ENCODE results near the gene MKNK2.

The MKNK2 gene

DNA sequence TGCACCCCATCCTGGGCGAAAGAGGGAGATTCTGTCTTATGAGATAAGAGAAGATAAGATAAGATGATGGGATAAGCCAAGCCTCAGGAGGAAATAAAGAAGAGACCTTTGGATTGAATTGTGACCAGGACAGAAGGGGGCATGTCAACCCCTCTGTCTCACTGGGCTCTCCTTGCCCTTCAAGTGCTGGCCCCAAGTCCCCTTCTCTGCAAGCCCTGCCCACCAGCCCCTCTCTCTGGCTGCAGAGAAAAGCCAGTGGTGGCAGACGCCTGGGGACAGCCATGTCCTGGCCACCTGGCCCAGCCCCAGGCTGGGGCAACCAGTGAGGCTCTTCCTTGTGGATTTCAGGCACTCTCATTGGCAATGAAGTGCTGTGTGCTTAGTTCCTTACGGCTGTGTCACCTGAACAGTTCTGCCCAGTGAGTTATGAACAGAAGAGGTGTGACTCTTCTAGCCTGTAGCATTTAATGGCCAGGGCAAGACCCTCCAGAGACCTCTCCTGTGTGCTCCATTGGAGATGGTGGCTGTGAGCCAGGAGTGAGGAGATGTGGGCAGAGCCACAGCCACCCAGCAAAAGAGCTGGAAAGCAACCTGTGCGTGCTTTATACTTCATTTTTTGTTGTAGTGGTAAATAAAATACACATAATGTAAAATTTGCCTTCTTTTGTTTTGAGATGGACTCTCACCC, 29.4 kb downstream of the MKNK2 start:
- DNase-seq: no peak

DNA sequence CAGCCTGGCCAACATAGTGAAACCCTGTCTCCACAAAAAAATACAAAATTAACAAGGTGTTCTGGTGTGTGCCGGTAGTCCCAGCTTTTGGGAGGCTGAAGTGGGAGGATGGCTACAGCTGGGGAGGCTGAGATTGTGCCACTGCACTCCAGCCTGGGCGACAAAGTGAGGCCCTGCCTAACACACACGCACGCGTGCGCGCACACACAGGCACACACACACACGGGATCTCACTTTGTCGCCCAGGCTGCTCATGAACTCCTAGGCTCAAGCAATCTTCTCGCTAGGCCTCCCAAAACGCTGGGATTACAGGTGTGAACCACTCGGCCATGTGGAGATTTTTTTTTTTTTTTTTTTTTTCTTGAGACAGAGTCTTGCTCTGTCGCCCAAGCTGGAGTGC, 32.3 kb downstream of the MKNK2 start:
- no peak for DNase-seq

DNA sequence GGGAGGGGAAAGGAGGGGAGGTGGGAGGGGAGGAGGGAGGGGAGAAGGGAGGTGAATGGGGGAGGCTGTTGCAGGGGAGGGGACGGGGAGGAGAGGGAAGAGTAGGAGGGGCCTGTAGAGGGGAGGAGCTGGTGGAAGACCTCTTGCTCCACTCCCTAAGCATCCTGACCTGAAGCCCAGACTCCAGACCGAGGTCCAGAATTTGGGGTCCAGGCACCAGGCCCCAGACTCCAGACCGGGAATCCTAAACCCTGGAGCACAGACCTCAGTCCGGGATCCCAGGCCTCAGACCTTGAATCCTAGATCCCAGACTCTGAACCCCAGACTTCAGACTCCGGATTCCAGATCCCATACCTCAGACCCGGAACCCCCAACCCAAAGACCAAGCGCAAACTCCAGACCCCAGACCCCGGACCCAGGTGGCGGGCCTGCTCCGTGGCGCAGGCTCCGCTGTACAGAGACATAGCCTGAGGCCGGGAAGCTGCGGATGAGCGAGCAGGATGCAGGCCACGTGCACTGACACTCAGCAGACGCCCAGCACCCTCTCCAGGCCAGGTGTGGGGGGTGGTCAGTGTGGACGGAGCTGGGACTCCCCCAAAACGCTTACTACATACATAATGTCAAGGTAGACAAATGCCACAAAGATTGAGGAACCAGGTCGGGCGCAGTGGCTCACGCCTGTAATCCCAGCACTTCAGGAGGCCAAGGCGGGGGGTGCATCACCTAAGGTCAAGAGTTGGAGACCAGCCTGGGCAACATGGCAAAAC, 34.8 kb downstream of the MKNK2 start:
- peak; percentile 7 for DNase-seq

DNA sequence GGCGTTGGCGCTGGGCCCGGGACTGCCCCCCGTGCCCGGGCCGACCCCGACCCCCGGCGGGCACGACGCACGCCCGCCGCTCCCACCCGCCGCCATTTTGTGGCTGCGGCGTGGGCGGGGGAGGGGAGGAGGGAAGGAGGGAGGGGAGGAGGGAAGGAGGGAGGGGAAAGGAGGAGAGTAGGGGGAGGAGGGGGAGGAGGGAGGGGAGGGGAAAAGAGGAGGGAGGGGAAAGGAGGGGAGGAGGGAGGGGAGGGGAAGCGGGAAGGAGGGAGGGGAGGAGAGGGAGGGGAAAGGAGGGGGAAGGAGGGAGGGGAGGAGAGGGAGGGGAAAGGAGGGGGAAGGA, 35.5 kb downstream of the MKNK2 start, which contains the start of gene BTBD2:
Gene BTBD2, minus strand, starts transcription at position 107 of the 343 bp plus-strand sequence. Its CDS starts 11 bp downstream, at position 96.
- no peak for DNase-seq

DNA sequence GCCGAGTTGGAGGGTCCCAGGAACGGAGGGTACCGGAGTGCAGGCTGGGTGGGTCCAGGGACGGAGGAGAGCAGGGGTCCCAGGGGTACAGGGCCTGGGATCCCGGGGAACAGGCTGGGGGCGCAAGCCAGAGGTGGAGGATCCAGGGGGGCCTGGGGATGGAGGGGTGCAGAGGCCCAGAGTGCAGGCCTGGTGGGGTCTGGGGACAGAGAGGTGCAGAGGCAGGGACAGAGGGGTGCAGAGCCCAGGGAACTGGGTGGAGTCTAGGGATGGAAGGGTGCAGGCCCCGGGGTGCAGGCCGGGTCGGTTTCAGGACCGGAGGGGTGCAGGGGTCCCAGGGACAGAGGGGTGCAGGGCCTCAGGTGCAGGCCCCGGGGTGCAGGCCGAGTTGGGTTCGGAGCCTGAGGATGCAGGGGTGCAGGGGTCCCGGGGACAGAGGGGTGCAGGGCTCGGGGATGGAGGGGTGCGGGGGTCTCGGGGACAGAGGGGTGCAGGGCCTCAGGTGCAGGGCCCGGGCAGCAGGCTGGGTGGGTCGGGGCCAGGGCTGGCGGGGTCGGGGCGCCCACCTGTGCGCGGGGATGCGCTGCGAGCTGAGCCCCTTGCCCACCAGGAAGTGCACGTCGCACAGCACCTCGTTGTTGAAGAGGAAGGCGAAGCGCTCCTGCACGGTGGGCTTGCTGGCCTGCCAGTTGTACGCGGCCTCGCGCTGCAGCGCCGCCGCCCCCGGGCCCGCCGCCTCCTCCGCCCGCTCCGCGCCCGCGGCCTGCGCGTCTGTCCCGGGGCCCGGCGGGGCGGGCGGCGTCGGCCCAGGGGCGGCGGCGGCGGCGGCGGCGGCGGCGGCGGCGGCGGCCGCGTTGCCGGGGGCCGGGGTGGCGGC, 36.1 kb downstream of the MKNK2 start:
- no peak for DNase-seq

DNA sequence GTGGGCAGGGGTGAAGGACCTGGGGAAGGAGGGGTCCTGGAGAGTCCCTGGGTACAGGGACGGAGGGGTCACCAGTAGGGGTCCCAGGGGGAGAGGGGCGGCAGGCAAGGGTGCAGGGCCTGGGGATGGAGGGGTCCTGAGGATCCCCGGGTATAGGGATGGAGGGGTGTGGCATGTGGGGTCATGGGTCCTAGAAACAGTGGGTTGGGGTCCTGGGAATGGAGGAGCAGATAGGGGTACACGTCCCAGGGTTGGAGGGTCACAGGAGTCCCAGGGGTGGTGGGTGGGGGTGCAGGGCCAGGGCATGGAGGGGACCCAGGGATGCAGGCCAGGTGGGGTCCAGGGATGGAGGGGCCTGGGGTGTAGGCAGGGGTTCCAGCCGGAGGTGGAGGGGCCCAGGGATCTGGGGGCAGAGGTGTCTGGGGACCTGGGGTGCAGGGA, 36.9 kb downstream of the MKNK2 start:
- DNase-seq: no peak

DNA sequence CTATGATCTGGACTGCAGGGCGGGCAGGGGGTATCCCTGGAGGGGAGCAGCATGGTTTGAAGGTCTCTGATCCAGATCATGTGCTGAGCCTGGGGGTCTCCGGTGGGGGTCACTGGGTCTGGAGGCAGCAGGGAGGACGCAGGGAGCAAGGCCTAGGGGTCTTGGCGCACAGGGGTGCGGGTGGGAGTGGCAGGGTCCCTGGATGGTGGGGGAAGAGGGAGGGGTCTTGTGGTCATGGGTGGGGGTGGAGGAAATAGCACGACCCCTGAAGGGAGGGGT, 37.4 kb downstream of the MKNK2 start:
- DNase-seq: no peak

DNA sequence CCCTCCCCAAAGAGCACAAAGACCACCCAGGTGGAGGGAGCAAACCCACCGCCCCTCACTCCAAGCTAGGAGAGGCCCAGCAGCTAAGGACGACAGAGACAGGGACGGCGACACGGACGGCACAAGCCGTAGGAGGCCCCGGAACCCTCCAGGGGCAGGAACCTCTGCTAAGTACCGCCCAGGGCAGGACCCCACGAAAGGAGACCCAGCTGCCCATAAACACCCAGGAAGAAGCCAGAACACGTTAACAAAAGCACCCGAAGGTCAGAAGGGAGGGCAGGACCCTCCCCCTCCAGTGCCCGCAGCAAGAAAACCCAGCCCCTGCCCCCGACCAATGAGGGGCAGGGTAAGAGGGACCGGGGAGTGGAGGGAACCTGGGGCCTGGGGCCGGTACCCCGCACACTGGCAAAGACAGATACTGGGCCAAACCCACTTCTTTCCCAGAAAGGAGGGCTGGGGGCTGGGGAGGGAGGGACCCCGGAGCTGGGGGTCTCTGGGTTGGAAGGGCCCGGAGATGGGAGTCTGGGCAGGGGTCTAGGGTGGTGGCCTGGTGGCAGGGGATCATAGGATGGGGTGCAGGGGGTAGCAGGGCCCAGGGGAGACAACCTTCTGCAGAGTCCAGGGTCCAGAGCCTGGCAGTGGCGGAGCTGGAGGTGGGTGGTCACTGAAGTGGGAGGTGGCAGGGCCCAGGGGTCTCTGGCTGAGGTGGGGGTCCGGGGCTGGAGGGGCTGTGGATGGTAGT, 37.9 kb downstream of the MKNK2 start:
- no peak for DNase-seq

DNA sequence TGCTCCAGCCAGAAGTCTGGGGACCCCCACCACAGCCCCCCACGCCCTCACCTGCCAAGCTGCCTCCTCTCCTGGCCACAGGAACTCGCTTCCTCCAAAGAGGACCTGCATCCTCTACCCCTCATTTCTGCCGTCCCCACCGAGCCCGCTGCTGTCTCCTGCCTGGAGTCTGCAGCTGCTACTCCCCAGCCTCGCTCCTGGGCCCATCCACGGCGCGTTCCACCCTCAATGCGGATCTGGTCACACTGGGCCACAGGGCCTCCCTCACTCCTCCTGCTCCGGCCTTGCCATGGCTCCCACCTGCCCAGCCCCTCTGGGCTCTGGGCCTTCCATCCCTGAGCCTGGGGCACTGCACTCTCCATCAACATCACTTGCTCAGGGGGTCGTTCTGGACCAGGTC, 39.9 kb downstream of the MKNK2 start:
- no peak for DNase-seq

DNA sequence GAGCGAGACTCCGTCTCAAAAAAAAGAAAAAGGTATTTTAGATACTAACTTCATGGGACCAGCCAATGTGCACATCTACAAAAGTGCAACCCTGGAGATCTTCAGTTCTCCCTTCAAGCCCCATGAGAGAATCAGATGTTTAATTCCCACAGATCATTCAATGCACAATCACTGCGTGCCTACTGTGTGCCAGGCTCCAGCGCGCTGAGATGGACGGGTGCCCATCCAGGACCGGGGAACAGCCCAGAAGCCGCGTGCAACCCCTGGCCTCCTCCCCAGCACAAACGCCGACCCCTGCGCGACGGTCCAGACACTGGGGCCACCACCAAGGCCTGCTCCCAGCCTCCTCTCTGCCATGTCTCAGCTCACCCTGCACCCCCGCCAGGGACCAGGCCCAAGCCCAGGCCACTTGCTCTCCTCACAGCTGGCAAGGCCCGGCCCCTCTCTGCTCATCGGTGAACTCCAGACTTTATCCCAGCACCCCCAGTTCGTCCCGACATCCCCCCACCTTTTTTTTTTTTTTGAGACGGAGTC, 40.8 kb downstream of the MKNK2 start:
- no peak for DNase-seq

DNA sequence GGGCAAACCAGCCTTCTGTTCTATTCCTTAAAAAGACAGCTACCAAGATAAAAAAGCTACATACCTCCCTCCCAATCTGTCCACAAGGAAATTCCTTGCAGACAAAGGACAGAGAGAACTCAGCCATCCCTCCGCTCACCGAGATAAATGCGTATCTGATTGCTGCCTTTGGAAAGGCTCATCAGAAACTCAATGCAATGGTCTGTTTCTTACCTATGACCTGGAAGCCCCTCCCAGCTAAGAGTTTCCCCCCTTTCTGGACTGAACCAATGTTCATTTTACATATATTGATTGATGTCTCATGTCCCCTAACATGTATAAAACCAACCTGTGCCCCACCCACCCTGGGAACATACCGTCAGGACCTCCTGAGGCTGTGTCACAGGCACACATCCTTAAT, 47.2 kb downstream of the MKNK2 start:
- no peak for DNase-seq

DNA sequence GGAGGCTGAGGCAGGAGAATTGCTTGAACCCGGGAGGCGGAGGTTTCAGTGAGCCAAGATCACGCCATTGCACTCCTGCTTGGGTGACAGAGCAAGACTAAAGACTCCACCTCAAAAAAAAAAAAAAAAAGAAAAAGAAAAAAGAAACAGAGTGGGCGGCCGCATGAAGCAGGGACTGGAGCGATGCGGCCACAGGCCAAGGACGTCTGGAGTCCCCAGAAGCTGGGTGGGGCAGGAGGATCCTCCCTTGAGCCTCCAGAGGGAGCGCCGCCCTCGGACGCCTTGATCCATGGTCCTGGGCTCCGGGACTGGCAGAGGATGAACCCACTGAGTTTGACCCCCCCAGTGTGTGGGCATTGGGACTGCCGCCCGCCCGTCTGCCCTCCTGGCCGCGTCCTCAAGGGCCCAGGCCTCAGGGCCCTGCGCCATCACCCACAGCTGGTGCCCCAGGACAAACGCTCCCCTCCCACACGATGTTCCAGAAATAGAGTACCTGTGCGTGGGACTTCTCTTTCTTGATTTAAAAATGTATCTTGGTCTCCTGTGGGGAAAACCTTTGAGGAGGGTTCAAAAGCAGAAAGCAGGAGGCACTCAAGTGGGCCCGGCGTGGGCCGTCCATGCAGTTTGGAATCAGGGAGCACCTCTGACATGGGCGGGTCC, 51.1 kb downstream of the MKNK2 start:
- no peak for DNase-seq

DNA sequence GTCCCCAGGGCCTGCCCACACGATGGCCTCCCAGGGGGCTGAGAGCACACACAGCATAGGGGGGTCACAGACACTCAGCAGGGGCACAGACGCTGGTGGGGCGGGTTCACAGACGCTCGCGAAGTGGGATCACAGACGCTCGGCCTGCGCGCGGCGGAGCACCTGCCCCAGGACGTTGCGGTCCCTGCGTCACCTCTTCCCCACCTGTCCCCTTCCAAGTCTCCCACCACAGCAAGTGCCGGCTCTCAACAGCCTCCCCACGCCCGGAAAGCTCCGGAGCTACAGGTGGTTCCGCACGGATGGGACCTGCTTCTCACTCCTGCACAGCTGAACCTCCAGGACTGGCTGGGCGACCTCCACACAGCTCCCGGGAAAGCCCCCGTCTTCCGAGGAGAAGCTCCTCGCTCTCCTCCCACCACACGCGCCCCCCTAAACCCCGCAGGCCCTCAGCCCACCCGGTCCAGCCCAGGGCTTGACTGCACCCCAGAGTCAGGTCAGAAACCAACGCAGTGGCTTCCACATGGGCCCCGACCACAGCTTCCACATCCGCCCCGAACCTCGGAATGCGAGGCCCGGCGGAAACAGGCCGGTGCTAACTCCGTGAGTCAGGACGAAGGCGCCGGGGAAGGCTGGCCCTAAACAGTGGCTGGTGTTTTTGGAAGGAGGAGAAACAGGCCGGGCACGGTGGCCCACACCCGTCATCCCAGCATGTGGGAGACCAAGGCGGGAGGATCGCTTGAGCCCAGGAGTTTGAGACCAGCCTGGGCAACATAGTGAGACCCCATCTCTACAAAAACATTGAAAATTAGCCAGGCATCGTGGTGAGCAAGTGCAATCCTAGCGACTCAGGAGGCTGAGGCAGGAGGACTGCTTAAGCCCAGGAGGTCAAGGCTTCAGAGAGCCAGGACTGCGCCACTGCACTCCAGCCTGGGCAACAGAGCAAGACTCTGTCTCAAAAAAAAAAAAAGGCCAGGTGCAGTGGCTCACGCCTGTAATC, 52.0 kb downstream of the MKNK2 start:
- no peak for DNase-seq

DNA sequence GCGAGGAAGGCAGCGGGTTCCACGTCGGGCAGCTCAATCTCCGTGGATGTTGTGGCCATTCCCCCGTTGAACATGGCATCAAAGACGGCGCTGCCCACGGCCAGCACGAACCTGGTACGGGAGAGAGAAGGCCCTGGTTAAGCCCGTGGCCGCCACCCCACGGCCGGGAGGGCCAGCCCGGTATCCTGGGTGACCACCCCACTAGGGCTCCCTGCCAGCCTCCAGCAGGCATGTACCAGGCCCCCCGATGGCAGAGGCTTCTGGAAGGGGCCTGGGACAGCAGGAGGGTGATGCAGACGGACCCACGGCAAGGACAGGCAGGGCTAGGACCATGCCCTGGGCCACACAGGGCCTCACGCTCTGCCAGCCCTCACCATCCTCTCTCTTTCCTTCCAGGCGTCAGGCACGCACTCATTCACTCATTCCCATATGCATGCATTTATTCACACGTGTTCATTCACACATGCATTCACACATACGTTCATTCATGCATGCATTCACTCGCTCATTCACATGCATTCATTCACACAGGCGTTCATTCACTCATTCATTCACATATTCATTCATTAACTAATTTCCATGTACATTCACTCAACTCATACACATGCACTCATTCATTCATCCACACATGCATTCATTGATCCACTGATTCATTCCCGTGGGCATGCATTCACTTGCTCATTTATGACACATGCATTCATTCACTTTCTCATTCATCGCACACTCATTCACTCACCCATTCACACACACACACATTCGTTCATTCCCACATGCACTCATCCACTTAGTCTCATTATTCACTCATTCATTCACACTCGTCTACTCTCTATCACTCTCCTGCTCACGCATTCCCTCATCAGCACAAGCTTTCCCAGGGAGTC, 53.5 kb downstream of the MKNK2 start:
- no peak for DNase-seq

DNA sequence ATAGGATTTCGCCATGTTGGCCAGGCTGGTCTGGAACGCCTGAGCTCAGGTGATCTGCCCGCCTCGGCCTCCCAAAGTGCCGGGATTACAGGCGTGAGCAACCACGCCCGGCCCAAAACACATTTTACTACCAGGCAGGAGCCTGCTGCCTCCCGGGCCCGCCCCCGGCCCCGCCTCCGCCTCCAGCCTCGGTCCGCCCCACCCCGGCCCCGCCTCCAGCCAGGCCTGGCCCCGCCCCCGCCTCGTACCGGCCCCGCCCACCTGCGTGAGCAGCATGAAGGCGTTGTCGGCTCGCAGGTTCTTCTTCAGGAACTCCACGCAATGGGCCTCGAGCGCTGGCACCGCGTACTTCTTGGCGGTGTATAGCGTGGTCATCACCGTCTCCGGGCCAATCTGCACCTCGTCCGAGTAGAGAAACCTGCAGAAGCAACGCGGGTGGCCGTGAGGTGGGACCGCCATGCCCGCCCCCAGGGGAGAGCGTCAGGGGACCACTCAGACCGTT, 58.2 kb downstream of the MKNK2 start:
- no peak for DNase-seq

DNA sequence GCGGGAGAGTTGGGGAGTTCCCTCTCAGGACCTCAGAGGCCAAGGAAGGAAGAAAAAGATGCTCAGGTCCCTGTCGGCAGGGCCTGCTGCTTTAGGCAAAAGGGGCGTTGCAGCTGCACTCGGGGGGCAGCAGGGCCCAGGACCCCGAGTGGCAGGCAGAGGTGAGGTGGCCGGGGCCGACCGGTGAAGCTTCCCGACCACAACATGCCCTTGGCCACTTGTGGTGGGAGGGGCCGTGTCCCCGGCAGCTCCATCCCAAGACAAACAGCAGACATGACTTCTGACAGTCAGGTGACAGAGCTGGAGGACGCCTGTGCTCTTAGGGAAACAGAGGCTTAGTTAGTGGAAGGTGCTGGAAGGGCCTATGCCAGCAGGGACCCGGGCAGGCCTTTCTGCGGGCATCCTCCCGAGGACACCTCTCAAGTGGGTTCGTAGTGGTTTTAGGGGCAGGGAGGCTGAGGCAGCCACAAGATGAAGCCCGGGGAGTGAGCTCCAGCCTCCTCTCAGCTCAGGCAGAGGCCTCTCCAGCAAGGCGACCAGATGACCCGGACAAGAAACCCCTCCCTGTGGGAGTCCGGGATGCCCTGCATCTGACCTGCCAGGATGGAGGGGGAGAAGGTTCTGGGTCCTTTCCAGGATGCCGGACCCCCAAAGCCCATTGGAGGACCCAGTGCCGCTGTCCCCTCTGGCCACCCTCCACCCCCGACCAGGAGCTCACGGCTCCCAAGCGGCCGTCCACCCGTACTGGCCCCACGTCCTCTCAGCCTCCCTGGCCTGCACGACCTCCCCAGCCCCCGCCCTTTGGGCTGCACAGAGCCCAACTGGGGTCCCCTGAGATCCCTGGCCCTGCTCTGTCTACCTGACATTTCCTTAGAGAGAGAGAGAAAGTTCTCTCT, 59.8 kb downstream of the MKNK2 start:
- no peak for DNase-seq

DNA sequence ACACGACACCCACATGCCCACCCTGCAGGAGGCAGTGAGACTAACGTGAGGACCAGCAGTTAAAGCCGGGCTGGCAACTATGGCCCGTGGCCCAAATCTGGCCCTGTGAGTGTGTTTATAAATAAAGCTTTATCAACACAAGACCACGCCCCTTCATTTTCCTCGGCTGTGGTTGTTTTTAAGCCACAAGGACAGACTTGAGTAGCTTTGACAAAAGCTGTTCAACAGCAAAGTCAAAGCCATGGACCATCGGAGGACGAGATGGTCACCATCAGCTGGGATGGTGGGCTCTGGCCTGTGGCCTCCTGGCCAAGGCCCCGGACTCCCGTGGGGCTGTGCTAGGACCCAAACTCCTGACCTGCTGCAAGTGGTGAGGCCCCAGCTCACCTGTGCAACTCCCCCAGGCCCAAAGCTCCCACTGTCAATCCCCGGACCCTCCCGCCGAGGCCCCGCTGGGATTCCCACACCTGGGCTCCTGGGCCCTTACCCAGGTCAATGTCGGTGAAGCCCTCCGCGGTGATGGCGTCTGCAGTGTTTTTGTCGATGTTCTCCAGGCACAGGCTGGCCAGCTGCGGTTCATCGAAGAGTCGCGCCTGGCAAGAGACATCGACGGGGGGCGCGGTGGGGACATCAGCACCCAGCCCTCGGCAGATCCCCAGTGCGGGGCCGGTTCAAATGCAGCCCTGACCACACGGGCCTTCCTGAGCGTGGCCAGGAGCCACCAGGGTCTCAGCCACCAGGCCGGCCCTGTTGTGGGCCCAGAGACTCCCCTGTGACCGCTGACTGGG, 60.6 kb downstream of the MKNK2 start:
- DNase-seq: no peak

Data from GF-D8 (cell line).